HUES6 (cell line): ENCODE measurements around the gene CHTF18.

ENCODE experiments used
- H3K27ac ChIP-seq: 2 replicates; pipeline ENCODE4 v1.7.0; 2013; ENCODE audit warnings: low read depth, mild to moderate bottlenecking, low read length, inconsistent platforms
- H3K27me3 ChIP-seq: 2 replicates; pipeline ENCODE4 v1.6.1; 2013; ENCODE audit warnings: low read length; ENCODE audit not compliant: control insufficient read depth, insufficient read depth
- H3K36me3 ChIP-seq: 2 replicates; pipeline ENCODE4 v1.6.1; 2013; ENCODE audit warnings: low read length; ENCODE audit not compliant: control insufficient read depth, insufficient read depth
- H3K4me1 ChIP-seq: 2 replicates; pipeline ENCODE4 v1.6.1; 2013; ENCODE audit warnings: low read length; ENCODE audit not compliant: control insufficient read depth, insufficient read depth
- H3K4me3 ChIP-seq: 2 replicates; pipeline ENCODE4 v1.5.1; 2013; ENCODE audit warnings: low read depth, low read length
- H3K9ac ChIP-seq: one replicate; pipeline ENCODE4 v1.6.1; 2013; ENCODE audit warnings: mild to moderate bottlenecking, low read length
- H3K9me3 ChIP-seq: 2 replicates; pipeline ENCODE4 v1.6.1; 2013; ENCODE audit warnings: low read depth, low read length; ENCODE audit not compliant: control insufficient read depth, insufficient read depth

Gene CHTF18

DNA sequence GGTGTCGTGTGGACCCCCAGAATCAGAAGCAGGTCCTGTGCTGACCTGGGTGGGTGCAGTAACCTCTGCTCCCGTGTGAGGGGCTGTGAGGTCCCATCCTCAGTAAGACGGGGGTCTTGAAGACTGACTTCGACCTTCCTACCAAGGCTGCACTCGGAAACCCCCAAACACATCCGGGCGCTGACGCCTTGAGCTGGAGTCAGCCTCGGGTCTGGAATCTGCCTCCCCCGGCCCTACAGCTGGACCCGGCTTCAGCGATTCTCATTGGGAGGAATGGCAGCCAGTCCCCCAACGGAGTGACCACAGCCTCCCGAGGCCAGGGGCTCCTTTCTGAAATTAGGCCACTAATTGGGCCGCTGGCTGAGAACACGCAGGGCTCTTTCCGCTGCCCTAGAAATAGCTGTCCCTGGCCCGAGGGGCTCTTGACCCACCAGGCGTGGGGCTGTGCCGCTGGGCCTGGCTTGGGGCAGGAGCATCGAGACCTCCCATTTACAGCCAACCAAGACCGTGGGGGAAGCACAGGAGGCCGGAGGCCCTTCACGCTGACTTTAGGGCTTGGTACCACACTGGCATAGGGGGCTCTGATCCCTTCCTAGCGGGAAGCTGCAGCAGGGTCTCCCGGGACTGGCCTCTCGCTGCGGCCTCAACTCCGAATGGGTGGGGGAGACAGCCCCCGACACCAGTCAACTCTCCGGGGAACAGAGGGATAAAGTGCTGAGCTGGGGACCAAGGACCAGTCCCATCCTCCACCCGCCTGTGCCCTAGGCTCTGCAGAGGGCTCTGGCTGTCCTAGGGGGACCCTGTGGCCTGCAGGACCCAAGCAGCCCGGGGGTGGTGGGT is 14.7 kb downstream of the CHTF18 start:
- H3K9me3 ChIP-seq = no peaks in the 10 kb centered on the region
- H3K4me1 ChIP-seq = peaks cover 8% of the 10 kb centered on the region
- no peak overlapping the region for H3K9ac ChIP-seq
- peaks cover 58% of the 10 kb centered on the region for H3K27me3 ChIP-seq
- no peak overlapping the region for H3K4me3 ChIP-seq
- H3K36me3 ChIP-seq = no peaks in the 10 kb centered on the region; the same call in 1 of the 2 replicates
- no peak overlapping the region for H3K27ac ChIP-seq

DNA sequence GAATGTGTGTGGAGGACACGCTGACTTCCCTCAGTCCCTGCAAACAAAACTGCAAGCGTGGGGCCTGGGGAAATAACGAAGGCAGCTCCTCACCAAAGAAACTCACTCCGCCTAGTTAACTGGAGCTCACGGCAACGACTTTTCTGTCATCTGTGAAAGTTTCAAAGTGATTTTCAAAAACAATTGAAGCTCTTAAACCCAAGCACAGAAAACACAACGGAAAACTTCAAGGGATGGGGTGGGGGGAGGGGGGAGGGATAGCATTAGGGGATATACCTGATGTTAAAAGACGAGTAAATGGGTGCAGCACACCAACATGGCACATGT is 15.3 kb downstream of the CHTF18 start:
- H3K27me3 ChIP-seq = peaks cover 58% of the 10 kb centered on the region
- H3K9me3 ChIP-seq = no peaks in the 10 kb centered on the region
- no peak overlapping the region for H3K27ac ChIP-seq
- H3K9ac ChIP-seq = no peak overlapping the region
- H3K36me3 ChIP-seq = no peaks in the 10 kb centered on the region; the same call in 1 of the 2 replicates
- H3K4me3 ChIP-seq = no peak overlapping the region
- peaks cover 13% of the 10 kb centered on the region for H3K4me1 ChIP-seq

DNA sequence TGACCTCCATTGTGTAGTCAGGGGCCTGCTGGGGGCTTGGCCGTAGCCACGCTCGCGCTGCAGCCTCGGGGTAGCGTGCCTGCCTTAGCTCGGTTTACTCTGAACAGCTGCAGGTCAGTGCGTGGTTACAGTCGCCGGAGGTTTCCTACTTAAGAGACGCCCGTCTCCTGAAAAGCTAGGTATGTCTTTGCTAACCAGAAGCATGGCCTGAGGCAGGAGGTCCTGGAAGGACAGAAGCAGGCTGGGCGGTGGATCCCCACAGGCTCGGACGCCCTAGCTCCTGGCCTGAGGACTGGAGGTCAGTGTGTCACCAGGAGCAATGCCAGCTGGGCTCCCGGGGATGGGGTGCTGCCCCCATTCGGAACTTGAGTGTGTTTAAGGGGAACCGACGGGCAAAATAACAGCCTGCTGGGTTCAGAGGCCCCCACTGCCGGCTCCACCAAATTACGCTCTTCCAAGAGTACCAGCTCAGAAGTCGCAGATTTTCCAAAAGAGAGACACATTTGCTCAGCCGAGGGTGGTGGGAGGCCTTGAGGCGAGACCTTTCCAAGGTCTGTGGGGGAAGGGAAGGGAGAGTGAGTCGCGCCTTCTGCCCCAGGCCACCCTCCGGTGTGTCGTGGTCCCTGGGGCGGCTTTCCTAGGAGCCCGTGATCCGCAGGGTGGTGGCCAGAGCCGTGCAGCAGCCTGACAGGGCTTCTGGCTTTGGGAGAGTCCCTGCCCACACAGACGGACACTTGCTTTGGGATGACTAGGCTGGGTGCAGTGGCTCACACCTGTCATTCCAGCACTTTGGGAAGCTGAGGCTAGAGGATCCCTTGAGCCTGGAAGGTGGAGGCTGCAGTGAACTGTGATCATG is 16.0 kb downstream of the CHTF18 start:
- no peak overlapping the region for H3K4me3 ChIP-seq

DNA sequence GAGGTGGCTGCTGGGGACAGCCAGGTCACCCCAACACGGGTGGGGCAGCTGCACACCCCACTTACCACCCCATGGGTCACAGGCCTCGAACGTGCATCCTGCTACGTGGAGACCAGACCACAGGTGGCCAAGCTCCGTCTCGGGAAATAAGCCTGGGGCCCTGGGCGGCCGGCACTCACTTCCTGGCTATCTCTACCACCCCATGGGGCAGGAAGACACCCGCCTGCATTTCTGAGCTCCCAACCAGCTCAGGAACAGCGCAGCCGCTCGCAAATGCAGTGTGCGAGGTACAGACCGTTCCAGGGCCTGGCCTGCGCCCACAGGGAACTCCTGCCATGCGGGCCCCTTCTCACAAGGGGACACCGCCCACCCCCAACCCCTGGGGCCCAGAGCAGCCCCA is 17.1 kb downstream of the CHTF18 start:
- H3K27ac ChIP-seq = no peak overlapping the region
- no peak overlapping the region for H3K4me3 ChIP-seq
- H3K36me3 ChIP-seq = no peaks in the 10 kb centered on the region
- H3K4me1 ChIP-seq = peaks cover 14% of the 10 kb centered on the region
- no peak overlapping the region for H3K9ac ChIP-seq
- peaks cover 47% of the 10 kb centered on the region for H3K27me3 ChIP-seq
- no peaks in the 10 kb centered on the region for H3K9me3 ChIP-seq

More for the DNA sequence above, 16.0 kb downstream of the CHTF18 start:
- H3K27ac ChIP-seq = no peak overlapping the region
- peaks cover 14% of the 10 kb centered on the region for H3K4me1 ChIP-seq
- no peaks in the 10 kb centered on the region for H3K36me3 ChIP-seq
- H3K9me3 ChIP-seq = no peaks in the 10 kb centered on the region
- peaks cover 56% of the 10 kb centered on the region for H3K27me3 ChIP-seq
- no peak overlapping the region for H3K9ac ChIP-seq

- peak overlapping the region; percentile 22; the same call in 1 of the 2 replicates for H3K27ac ChIP-seq
- H3K4me3 ChIP-seq = peak overlapping the region; percentile 94
- H3K9me3 ChIP-seq = no peaks in the 10 kb centered on the region
- H3K9ac ChIP-seq = peak overlapping the region; percentile 87
- H3K4me1 ChIP-seq = peaks cover 6% of the 10 kb centered on the region; the same call in 1 of the 2 replicates
- H3K27me3 ChIP-seq = peaks cover 27% of the 10 kb centered on the region
- no peaks in the 10 kb centered on the region for H3K36me3 ChIP-seq
Observed at GRCh38 chr16:807347-808084, 19.1 kb downstream of the CHTF18 start.

DNA sequence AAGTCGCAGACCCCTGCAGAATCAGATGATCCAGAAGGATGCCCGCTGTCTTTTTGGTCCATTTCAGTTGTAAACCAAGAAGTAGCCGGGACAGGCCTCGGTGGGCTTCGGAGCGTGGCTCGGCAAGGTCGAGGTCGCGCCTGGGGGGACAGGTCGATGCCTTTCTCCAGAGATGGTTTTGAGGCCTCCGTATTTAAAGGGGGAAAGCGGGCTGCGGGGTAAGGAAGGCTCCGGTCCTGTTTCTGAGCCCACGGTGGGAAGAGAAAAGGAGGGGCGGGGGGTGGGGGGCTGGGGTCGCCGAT is 19.6 kb downstream of the CHTF18 start:
- H3K36me3 ChIP-seq = no peaks in the 10 kb centered on the region
- H3K4me1 ChIP-seq = peaks cover 6% of the 10 kb centered on the region; the same call in 1 of the 2 replicates
- H3K4me3 ChIP-seq = peak overlapping the region; percentile 94
- H3K27ac ChIP-seq = no peak overlapping the region
- peak overlapping the region; percentile 87 for H3K9ac ChIP-seq
- peaks cover 25% of the 10 kb centered on the region for H3K27me3 ChIP-seq
- no peaks in the 10 kb centered on the region for H3K9me3 ChIP-seq

DNA sequence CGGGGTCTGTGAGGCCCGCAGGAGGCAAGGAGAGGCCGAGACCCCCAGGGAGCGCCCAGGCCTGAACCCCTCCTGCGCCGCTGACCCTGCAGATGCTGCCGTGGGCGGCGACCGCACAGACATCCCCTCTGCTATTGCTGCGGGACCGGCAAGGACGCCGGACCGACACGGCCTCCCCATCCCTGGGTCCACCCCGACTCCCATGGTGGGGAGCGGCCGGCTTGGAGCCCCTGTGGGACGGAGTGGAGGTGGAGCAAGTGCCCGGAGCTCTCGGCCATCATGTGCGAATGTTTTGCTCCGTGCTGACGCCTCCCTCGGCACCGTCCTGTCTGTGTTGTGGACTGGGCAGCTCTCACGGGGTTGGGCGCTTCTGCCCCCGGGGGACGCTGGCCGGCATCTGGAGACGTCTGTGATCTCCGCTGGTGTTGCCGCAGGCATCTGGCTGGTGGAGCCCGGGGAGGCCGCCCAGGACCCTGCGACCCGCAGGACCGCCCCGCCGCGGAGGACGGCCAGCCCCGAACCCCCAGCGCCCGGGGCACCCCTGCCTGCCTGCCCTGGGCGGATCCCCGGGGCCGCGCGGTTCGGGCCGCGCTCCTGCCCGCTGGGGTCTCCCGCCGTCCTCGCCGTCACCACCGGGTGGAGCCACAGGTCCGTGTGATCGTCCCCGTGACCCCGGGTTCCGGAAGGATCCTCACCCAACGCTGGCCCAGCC is 24.9 kb downstream of the CHTF18 start:
- no peaks in the 10 kb centered on the region for H3K9me3 ChIP-seq
- H3K4me3 ChIP-seq = peak overlapping the region; percentile 49
- no peak overlapping the region for H3K9ac ChIP-seq
- no peaks in the 10 kb centered on the region for H3K36me3 ChIP-seq
- H3K27ac ChIP-seq = no peak overlapping the region
- H3K27me3 ChIP-seq = peaks cover 7% of the 10 kb centered on the region; the same call in 1 of the 2 replicates
- peaks cover 10% of the 10 kb centered on the region for H3K4me1 ChIP-seq

DNA sequence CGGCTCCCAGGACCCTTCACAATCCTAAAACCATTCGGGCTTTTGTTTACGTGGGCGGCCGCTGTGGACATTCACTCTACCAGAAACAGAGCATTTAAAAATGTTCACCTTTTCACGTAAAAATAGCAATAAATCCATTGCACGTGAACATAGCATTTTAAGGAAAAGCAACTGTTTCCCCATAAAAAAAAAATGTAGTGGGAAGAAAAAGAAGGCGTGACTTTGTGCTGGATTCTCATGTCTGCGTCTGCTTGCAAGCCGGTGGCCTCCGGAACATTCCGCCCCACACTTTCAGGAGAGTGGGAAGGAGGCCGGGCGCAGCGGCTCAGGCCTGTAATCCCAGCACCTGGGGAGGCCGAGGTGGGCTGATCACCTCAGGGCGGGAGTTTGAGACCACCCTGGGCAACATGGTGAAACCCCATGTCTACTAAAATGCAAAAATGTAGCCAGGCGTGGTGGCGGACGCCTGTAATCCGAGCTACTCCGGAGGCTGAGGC is 25.5 kb downstream of the CHTF18 start:
- no peaks in the 10 kb centered on the region for H3K36me3 ChIP-seq
- peak overlapping the region; percentile 49 for H3K4me3 ChIP-seq
- peaks cover 7% of the 10 kb centered on the region; the same call in 1 of the 2 replicates for H3K27me3 ChIP-seq
- no peak overlapping the region for H3K27ac ChIP-seq
- no peak overlapping the region for H3K9ac ChIP-seq
- H3K4me1 ChIP-seq = peaks cover 5% of the 10 kb centered on the region
- H3K9me3 ChIP-seq = peaks cover 3% of the 10 kb centered on the region; the same call in 1 of the 2 replicates

GRCh38 chr16:814974-815373 is 26.6 kb downstream of the CHTF18 start:
- Histone ChIP-seq H3K27me3 (peaks cover 7% of the 10 kb centered on the region; the same call in 1 of the 2 replicates), H3K9me3 (peaks cover 3% of the 10 kb centered on the region; the same call in 1 of the 2 replicates), H3K9ac (no peak overlapping the region), H3K4me3 (no peak overlapping the region), H3K4me1 (peaks cover 5% of the 10 kb centered on the region), H3K36me3 (no peaks in the 10 kb centered on the region), H3K27ac (no peak overlapping the region)

GRCh38 chr16:815861-816260 is 27.4 kb downstream of the CHTF18 start:
- Histone ChIP-seq H3K27me3 (peaks cover 7% of the 10 kb centered on the region; the same call in 1 of the 2 replicates), H3K9ac (no peak overlapping the region), H3K9me3 (peaks cover 3% of the 10 kb centered on the region; the same call in 1 of the 2 replicates), H3K4me3 (no peak overlapping the region), H3K27ac (no peak overlapping the region), H3K36me3 (no peaks in the 10 kb centered on the region), H3K4me1 (peaks cover 5% of the 10 kb centered on the region)
